ENCODE data around the gene RLIM.
A peak's percentile ranks its signal among the peaks of the same experiment; 100 is the strongest.

RLIM gene

GRCh38 chrX:74606342-74606741 lies 8.1 kb downstream of the RLIM start:
- no peak overlapping the region for H3K4me3 ChIP-seq (ENCODE audit: low read depth, low read length)
- no peak for DNase-seq (ENCODE audit: low read depth)
- TF ChIP-seq POLR2A (IDR thresholded peaks at IDR 0.05; ENCODE audit: extremely low read depth, insufficient read length): no peak
- TF ChIP-seq, protein P1, sequence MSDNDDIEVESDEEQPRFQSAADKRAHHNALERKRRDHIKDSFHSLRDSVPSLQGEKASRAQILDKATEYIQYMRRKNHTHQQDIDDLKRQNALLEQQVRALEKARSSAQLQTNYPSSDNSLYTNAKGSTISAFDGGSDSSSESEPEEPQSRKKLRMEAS (IDR thresholded peaks at IDR 0.05; ENCODE audit: low read depth, low read length): no peak
- TF ChIP-seq CTCF (IDR thresholded peaks at IDR 0.05; ENCODE audit: low read depth, low read length): no peak
- TF ChIP-seq MYC (IDR thresholded peaks at IDR 0.05; ENCODE audit: low read depth, low read length): no peak

DNA sequence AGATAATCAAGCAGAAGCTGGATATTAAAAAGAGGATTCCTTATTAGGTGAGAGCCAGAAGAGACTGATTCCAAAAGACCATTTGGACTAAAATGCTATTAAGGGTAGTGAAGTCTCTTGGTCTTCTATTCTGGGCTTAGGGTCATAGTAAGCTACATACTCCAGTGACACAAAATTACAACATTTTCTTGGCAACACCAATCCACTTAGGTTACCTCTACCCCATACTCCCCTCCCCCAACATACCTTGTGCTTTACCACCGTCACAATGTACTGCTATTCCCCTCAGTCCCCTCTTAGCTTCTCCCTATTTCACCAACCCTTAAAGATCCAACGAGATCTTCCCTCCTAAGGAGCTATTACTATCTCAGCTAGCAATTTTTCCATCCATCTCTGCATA lies 11.4 kb downstream of the RLIM start:
- no peak overlapping the region for H3K4me3 ChIP-seq (ENCODE audit: low read depth, low read length)
- no peak for DNase-seq (ENCODE audit: low read depth)
- TF ChIP-seq CTCF (IDR thresholded peaks at IDR 0.05; ENCODE audit: low read depth, low read length) (no peak), POLR2A (IDR thresholded peaks at IDR 0.05; ENCODE audit: extremely low read depth, insufficient read length) (no peak), MYC (IDR thresholded peaks at IDR 0.05; ENCODE audit: low read depth, low read length) (no peak)
- TF ChIP-seq, protein P1 (IDR thresholded peaks at IDR 0.05; ENCODE audit: low read depth, low read length): no peak

DNA sequence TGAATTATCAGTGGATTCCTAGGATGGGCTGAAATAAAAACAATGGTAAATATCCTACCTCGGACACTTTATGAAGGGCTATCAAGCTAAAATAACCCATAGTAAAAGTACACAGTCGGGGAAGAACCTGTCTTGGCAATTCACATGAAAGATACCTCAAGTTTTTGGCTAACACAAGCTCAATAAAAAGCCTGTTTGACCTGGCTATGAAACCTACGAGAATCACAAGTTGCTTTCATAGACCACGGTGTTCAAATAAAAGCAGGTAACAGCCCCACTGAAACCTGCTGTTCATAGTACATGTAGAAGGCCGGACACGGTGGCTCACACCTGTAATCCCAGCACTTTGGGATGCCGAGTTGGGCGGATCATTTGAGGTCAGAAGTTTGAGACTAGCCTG lies 12.3 kb downstream of the RLIM start:
- no peak for TF ChIP-seq MYC (IDR thresholded peaks at IDR 0.05; ENCODE audit: low read depth, low read length)
- TF ChIP-seq, protein P1 (IDR thresholded peaks at IDR 0.05; ENCODE audit: low read depth, low read length): no peak
- H3K4me3 ChIP-seq (ENCODE audit: low read depth, low read length): no peak overlapping the region
- DNase-seq (ENCODE audit: low read depth): no peak

DNA sequence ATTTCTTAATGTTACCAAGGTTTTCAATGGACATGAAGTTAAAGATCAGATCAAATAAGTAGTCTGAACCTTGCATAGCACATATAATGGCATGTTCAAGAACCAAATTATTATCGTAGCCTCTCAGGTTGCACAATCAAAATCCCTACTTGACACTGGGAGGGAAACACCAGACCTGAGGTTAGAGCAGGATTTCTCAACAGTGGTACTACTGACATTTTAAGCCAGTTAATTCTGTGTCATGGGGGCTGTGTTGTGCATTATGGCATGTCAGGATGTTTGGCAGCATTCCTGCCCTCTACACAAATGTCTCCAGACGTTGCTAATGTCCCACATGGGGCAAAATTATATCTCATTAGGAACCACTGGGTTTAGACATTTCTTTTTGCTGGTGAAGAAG lies 20.8 kb downstream of the RLIM start:
- H3K4me3 ChIP-seq (ENCODE audit: low read depth, low read length): no peak overlapping the region
- TF ChIP-seq CTCF (IDR thresholded peaks at IDR 0.05; ENCODE audit: low read depth, low read length): no peak
- TF ChIP-seq POLR2A (IDR thresholded peaks at IDR 0.05; ENCODE audit: extremely low read depth, insufficient read length): no peak
- TF ChIP-seq, protein P1 (IDR thresholded peaks at IDR 0.05; ENCODE audit: low read depth, low read length): no peak
- no peak for TF ChIP-seq MYC (IDR thresholded peaks at IDR 0.05; ENCODE audit: low read depth, low read length)
- DNase-seq (ENCODE audit: low read depth): peak; percentile 26

DNA sequence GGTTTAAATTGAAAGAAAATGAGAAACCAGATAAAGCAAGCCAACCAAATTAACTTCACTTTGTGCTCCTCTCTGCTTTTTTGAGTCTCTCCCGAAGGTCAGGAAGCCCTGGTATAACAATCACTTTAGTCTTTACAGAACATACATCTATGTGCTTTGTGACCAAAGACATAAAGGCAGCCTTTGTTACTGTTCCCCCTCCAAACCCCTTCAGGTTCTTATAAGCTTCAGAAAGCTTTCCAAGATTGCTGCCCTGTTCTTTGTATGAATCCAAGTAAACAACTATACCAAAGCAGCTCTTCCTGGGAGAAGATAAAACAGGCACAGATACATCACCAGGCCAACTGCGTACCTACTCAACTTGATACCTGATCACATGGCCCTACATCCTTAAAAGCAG lies 28.7 kb downstream of the RLIM start:
- H3K4me3 ChIP-seq (ENCODE audit: low read depth, low read length): no peak overlapping the region
- TF ChIP-seq, protein P1 (IDR thresholded peaks at IDR 0.05; ENCODE audit: low read depth, low read length): no peak
- TF ChIP-seq CTCF (IDR thresholded peaks at IDR 0.05; ENCODE audit: low read depth, low read length) (no peak), POLR2A (IDR thresholded peaks at IDR 0.05; ENCODE audit: extremely low read depth, insufficient read length) (no peak), MYC (IDR thresholded peaks at IDR 0.05; ENCODE audit: low read depth, low read length) (no peak)
- no peak for DNase-seq (ENCODE audit: low read depth)

DNA sequence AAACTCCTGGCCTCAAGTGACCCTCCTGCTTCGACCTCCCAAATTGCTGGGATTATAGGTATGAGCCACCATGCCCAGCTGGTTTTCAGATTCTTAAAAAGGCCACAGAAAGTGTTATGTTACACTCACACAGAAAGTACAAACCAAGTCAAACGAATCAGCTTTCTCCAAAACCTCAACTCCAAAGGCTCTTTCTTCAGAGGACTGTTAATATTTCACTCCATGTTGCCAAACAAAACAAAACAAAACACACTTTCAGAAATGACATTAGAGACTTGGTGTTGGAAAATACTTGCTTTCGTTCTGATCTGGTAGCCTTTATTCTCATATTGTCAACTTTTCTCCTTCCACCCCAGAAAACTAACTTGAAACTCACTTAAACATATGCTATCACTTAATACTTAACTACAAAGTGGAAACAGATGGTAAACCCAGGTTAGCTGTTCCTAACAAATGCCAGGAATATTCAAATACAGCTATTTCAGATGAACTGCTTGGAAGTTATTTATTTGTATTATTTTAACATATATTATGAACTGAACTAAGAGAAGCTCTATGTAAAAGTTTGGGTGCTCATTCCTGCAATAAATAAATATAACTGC lies 34.7 kb downstream of the RLIM start:
- TF ChIP-seq, protein P1 (IDR thresholded peaks at IDR 0.05; ENCODE audit: low read depth, low read length): no peak
- TF ChIP-seq MYC (IDR thresholded peaks at IDR 0.05; ENCODE audit: low read depth, low read length) (no peak), CTCF (IDR thresholded peaks at IDR 0.05; ENCODE audit: low read depth, low read length) (no peak), POLR2A (IDR thresholded peaks at IDR 0.05; ENCODE audit: extremely low read depth, insufficient read length) (no peak)
- no peak overlapping the region for H3K4me3 ChIP-seq (ENCODE audit: low read depth, low read length)

More for the DNA sequence above, 34.7 kb downstream of the RLIM start:
- no peak for DNase-seq (ENCODE audit: low read depth)
